H1 (cell line): ENCODE measurements around the gene IQCM. TPM values are rescaled to one million over a fixed set of nuclear protein-coding genes. Genes with fewer than 3 reads are reported as not detected.

Experiments used
- NANOG ChIP-seq: IDR thresholded peaks from 2 replicates; pipeline ENCODE4 v1.6.1; 2011; ENCODE audit warnings: low read length, low read depth, mild to moderate bottlenecking, inconsistent platforms; ENCODE audit not compliant: insufficient read depth, poor library complexity, severe bottlenecking
- RAD21 ChIP-seq, 2 experiments: IDR thresholded peaks in 1 of 2; conservative IDR thresholded peaks in 1 of 2; 2 replicates each; pipeline ENCODE4 v1.6.1; 2011; ENCODE audit warnings: low read depth in 2 of 2, low read length in 2 of 2, improper control_type of control experiment in 1 of 2, inconsistent platforms in 1 of 2, mild to moderate bottlenecking in 1 of 2, moderate library complexity in 1 of 2
- SP2 ChIP-seq: IDR thresholded peaks from 2 replicates; pipeline ENCODE4 v1.6.1; 2012; ENCODE audit warnings: mild to moderate bottlenecking, low read length, inconsistent platforms
- TAF7 ChIP-seq: optimal IDR thresholded peaks from 2 replicates; pipeline ENCODE3; 2011; ENCODE audit warnings: low read depth, mild to moderate bottlenecking, inconsistent platforms, low read length, moderate library complexity, borderline replicate concordance
- polyA plus RNA-seq, 7 experiments: library from polyadenylated mRNA; depleted of rRNA in 3 of 7; stranded (reverse) in 5 of 7; unstranded in 2 of 7; fragments of >200 nt in 5 of 7; fragments of 200-250 nt in 2 of 7; gene quantifications; 1 replicate in 5 of 7; 2 replicates in 1 of 7; 4 replicates in 1 of 7; pipeline versions ENCODE4 v1.2.1 to v1.2.3, GENCODE V29; 2011 to 2013; ENCODE audit warnings: missing spikeins in 2 of 7, mixed read lengths in 2 of 7
- total RNA-seq: library from RNA; stranded (reverse); fragmentation: NEBNext Ultra II Directional; extraction: Animal tissue kit (Norgen Biotek cat#: 25700); gene quantifications from 2 replicates; pipeline ENCODE4 v1.2.1, GENCODE V29; 2021
- TF ChIP-seq, protein P1 (sequence below): fragments of 300-600 bp; sonication (generic); IDR thresholded peaks from 2 replicates; pipeline ENCODE4 v1.7.1; 2012; ENCODE audit warnings: low read length, moderate library complexity, mild to moderate bottlenecking, inconsistent platforms; ENCODE audit not compliant: insufficient replicate concordance
- TF ChIP-seq, protein P2 (sequence below): IDR thresholded peaks from 2 replicates; pipeline ENCODE4 v1.6.1; 2011; ENCODE audit warnings: low read length, improper control_type of control experiment

The IQCM gene
- total and polyA plus RNA-seq, 2 of the 8 experiments (the other 6 are each of a cell fraction or from before 2014, with no cell fraction given) = not detected

DNA sequence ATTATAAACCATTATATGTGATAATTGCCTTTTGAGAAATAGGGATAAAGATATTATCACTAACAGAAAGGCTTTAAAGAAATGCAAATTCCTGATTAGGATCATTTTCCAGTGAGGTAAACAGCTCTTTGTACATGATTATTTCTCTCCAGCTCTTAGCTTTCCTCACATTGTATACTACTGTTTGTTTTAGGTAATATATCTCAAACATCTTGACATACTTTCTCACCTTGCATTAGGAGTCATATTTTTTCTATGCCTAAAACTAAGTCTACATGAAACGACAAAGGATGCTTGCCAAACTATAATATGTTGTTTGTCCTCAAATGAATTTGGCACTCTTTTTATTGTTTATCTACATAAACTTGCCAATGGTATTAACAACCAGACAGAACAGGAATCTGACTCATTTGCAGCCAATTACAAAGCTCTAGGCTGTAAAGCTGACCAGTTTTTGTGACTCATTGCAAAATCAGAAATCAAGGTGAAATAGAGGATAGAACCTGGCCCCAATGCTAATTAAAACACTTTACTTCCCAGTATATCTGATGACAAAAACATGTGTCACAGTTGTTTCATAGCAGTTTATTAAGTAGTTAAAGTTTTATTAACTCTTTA lies 107.0 kb downstream of the IQCM start (continued):
- TF ChIP-seq, protein P1, sequence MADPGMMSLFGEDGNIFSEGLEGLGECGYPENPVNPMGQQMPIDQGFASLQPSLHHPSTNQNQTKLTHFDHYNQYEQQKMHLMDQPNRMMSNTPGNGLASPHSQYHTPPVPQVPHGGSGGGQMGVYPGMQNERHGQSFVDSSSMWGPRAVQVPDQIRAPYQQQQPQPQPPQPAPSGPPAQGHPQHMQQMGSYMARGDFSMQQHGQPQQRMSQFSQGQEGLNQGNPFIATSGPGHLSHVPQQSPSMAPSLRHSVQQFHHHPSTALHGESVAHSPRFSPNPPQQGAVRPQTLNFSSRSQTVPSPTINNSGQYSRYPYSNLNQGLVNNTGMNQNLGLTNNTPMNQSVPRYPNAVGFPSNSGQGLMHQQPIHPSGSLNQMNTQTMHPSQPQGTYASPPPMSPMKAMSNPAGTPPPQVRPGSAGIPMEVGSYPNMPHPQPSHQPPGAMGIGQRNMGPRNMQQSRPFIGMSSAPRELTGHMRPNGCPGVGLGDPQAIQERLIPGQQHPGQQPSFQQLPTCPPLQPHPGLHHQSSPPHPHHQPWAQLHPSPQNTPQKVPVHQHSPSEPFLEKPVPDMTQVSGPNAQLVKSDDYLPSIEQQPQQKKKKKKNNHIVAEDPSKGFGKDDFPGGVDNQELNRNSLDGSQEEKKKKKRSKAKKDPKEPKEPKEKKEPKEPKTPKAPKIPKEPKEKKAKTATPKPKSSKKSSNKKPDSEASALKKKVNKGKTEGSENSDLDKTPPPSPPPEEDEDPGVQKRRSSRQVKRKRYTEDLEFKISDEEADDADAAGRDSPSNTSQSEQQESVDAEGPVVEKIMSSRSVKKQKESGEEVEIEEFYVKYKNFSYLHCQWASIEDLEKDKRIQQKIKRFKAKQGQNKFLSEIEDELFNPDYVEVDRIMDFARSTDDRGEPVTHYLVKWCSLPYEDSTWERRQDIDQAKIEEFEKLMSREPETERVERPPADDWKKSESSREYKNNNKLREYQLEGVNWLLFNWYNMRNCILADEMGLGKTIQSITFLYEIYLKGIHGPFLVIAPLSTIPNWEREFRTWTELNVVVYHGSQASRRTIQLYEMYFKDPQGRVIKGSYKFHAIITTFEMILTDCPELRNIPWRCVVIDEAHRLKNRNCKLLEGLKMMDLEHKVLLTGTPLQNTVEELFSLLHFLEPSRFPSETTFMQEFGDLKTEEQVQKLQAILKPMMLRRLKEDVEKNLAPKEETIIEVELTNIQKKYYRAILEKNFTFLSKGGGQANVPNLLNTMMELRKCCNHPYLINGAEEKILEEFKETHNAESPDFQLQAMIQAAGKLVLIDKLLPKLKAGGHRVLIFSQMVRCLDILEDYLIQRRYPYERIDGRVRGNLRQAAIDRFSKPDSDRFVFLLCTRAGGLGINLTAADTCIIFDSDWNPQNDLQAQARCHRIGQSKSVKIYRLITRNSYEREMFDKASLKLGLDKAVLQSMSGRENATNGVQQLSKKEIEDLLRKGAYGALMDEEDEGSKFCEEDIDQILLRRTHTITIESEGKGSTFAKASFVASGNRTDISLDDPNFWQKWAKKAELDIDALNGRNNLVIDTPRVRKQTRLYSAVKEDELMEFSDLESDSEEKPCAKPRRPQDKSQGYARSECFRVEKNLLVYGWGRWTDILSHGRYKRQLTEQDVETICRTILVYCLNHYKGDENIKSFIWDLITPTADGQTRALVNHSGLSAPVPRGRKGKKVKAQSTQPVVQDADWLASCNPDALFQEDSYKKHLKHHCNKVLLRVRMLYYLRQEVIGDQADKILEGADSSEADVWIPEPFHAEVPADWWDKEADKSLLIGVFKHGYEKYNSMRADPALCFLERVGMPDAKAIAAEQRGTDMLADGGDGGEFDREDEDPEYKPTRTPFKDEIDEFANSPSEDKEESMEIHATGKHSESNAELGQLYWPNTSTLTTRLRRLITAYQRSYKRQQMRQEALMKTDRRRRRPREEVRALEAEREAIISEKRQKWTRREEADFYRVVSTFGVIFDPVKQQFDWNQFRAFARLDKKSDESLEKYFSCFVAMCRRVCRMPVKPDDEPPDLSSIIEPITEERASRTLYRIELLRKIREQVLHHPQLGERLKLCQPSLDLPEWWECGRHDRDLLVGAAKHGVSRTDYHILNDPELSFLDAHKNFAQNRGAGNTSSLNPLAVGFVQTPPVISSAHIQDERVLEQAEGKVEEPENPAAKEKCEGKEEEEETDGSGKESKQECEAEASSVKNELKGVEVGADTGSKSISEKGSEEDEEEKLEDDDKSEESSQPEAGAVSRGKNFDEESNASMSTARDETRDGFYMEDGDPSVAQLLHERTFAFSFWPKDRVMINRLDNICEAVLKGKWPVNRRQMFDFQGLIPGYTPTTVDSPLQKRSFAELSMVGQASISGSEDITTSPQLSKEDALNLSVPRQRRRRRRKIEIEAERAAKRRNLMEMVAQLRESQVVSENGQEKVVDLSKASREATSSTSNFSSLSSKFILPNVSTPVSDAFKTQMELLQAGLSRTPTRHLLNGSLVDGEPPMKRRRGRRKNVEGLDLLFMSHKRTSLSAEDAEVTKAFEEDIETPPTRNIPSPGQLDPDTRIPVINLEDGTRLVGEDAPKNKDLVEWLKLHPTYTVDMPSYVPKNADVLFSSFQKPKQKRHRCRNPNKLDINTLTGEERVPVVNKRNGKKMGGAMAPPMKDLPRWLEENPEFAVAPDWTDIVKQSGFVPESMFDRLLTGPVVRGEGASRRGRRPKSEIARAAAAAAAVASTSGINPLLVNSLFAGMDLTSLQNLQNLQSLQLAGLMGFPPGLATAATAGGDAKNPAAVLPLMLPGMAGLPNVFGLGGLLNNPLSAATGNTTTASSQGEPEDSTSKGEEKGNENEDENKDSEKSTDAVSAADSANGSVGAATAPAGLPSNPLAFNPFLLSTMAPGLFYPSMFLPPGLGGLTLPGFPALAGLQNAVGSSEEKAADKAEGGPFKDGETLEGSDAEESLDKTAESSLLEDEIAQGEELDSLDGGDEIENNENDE = no peak
- TF ChIP-seq TAF7 (no peak), SP2 (no peak), NANOG (no peak), RAD21 (IDR thresholded peaks at IDR 0.05 in 1 of 2, conservative IDR thresholded peaks at IDR 0.05 in 1 of 2; ENCODE audit: low read depth in 2 of 2, low read length in 2 of 2) (no peak)
- TF ChIP-seq, protein P2, sequence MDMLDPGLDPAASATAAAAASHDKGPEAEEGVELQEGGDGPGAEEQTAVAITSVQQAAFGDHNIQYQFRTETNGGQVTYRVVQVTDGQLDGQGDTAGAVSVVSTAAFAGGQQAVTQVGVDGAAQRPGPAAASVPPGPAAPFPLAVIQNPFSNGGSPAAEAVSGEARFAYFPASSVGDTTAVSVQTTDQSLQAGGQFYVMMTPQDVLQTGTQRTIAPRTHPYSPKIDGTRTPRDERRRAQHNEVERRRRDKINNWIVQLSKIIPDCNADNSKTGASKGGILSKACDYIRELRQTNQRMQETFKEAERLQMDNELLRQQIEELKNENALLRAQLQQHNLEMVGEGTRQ = no peak
